ENCODE results near the gene MGMT. TPM values are rescaled to one million over a fixed set of nuclear protein-coding genes. Genes with fewer than 3 reads are reported as not detected.

Gene MGMT
- total and polyA plus RNA-seq, 9 of the 15 experiments (the other 6 are each of a cell fraction or from before 2014, with no cell fraction given): 0.03 to 0.29 (median 0.11) TPM; not detected in 4

DNA sequence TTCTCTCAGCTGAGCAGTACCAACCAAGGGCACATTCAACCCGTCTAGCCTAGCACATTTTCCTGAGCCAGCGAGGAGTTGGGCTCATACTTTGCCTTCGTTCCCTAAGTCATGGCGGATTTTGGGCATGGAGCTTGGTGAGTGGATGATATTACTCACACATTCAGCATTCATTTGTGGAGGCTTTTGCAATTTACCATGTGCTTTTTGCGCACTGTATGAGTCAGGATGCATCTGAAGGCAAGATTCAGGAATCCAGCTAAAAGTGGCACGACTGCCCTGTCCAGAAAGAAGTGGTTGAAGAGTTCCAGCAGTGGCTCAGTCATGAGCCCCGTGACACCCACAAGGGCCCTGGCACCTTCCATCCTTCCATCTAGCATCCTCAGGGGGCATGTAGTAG, 24.2 kb upstream of the MGMT start:
- in situ Hi-C loops (cut with MboI) (no loop called here), intact Hi-C loops (cut with micrococcal nuclease) (no loop called here)
- ChIA-PET POLR2A (no interaction called here), CTCF (ENCODE audit: low intra/inter-chr PET ratio) (no interaction called here)
- Histone ChIP-seq H3K27ac (ENCODE audit: extremely low read depth, low read depth, low read length) (no peak overlapping the region), H3K9me1 (ENCODE audit: control insufficient read depth, insufficient read depth, low read length) (no peaks in the 10 kb centered on the region), H3K4me3 (no peak overlapping the region), H3K4me2 (ENCODE audit: insufficient read depth, low read length) (no peak overlapping the region), H3K9me3 (replicated peaks; ENCODE audit: control insufficient read depth, insufficient read depth, low read depth, low read length) (no peaks in the 10 kb centered on the region), H3K4me1 (replicated peaks in 1 of 2; ENCODE audit: control insufficient read depth in 2 of 2, insufficient read depth in 2 of 2, low read length in 2 of 2) (no peaks in the 10 kb centered on the region), H3K79me2 (ENCODE audit: control insufficient read depth, insufficient read depth, low read length) (no peaks in the 10 kb centered on the region), H2AFZ (ENCODE audit: low read depth, low read length) (no peak overlapping the region), H4K20me1 (replicated peaks; ENCODE audit: control insufficient read depth, insufficient read depth, low read length) (no peaks in the 10 kb centered on the region), H3K36me3 (ENCODE audit: control insufficient read depth, insufficient read depth, low read length) (no peaks in the 10 kb centered on the region), H3K27me3 (ENCODE audit: control insufficient read depth in 2 of 2, insufficient read depth in 2 of 2, low read length in 2 of 2) (peaks cover 0 to 8% of the 10 kb centered on the region in 2 experiments; a peak in 2 of 5 replicates), H3K9ac (ENCODE audit: insufficient read depth in 1 of 2, low read depth in 2 of 2, low read length in 2 of 2) (no peak overlapping the region)
- FAIRE-seq (no peak), DNase-seq (ENCODE audit: extremely low read depth in 1 of 4, low spot score in 3 of 4) (no peak), ATAC-seq (no peak)
- TF ChIP-seq, protein P1, sequence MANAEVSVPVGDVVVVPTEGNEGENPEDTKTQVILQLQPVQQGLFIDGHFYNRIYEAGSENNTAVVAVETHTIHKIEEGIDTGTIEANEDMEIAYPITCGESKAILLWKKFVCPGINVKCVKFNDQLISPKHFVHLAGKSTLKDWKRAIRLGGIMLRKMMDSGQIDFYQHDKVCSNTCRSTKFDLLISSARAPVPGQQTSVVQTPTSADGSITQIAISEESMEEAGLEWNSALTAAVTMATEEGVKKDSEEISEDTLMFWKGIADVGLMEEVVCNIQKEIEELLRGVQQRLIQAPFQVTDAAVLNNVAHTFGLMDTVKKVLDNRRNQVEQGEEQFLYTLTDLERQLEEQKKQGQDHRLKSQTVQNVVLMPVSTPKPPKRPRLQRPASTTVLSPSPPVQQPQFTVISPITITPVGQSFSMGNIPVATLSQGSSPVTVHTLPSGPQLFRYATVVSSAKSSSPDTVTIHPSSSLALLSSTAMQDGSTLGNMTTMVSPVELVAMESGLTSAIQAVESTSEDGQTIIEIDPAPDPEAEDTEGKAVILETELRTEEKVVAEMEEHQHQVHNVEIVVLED (CRISPR knock-in tag; IDR thresholded peaks at IDR 0.05): no peak
- BruUV-seq (replicated peaks): no TSS peak
- WGBS (ENCODE audit: insufficient coverage, low coverage, missing lambda C conversion rate): 2% methylated on average over 7 of the region's 7 CpGs

DNA sequence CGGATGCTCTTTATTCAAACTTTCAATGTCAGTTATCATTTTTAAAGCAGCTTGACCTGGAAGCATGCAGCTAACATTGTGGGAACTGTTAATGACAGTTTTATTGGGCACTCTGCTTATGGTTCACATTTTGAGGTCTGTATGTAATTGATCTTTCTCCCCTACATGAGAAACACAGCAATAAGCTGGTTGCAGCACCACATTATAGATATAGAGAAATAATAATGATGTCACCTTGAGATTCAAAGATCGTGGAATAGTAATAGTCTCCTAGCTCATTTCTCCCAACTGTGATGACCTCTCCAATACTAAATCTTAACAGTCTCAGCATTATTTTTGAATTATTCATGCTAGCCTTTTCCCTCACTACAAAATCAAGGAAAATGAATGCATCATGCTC, 22.7 kb upstream of the MGMT start:
- Histone ChIP-seq H3K9me1 (ENCODE audit: control insufficient read depth, insufficient read depth, low read length) (no peaks in the 10 kb centered on the region), H3K27ac (ENCODE audit: extremely low read depth, low read depth, low read length) (no peak overlapping the region), H3K36me3 (ENCODE audit: control insufficient read depth, insufficient read depth, low read length) (no peaks in the 10 kb centered on the region), H3K9ac (ENCODE audit: insufficient read depth in 1 of 2, low read depth in 2 of 2, low read length in 2 of 2) (no peak overlapping the region), H3K4me3 (no peak overlapping the region), H3K9me3 (replicated peaks; ENCODE audit: control insufficient read depth, insufficient read depth, low read depth, low read length) (no peaks in the 10 kb centered on the region), H4K20me1 (replicated peaks; ENCODE audit: control insufficient read depth, insufficient read depth, low read length) (no peaks in the 10 kb centered on the region), H3K27me3 (ENCODE audit: control insufficient read depth in 2 of 2, insufficient read depth in 2 of 2, low read length in 2 of 2) (peaks cover 0 to 8% of the 10 kb centered on the region in 2 experiments; a peak in 2 of 5 replicates), H3K79me2 (ENCODE audit: control insufficient read depth, insufficient read depth, low read length) (no peaks in the 10 kb centered on the region), H2AFZ (ENCODE audit: low read depth, low read length) (no peak overlapping the region), H3K4me1 (replicated peaks in 1 of 2; ENCODE audit: control insufficient read depth in 2 of 2, insufficient read depth in 2 of 2, low read length in 2 of 2) (no peaks in the 10 kb centered on the region), H3K4me2 (ENCODE audit: insufficient read depth, low read length) (no peak overlapping the region)
- DNase-seq (ENCODE audit: extremely low read depth in 1 of 4, low spot score in 3 of 4) (no peak), FAIRE-seq (no peak), ATAC-seq (no peak)
- in situ Hi-C loops (cut with MboI) (no loop called here), intact Hi-C loops (cut with micrococcal nuclease) (no loop called here)
- ChIA-PET CTCF (ENCODE audit: low intra/inter-chr PET ratio) (no interaction called here), POLR2A (interaction anchor here (0.8 kb wide), 1 partner anchor 16 kb away, joined by 4 read pairs; no protein-coding TSS in a partner anchor)
- TF ChIP-seq MAFG (tag; conservative IDR thresholded peaks at IDR 0.05) (no peak), ZNF23 (CRISPR knock-in tag; IDR thresholded peaks at IDR 0.05) (no peak), SMAD1 (IDR thresholded peaks at IDR 0.05; ENCODE audit: low read depth, low read length, partially characterized antibody) (no peak), BRD4 (IDR thresholded peaks at IDR 0.05) (no peak), ZBTB17 (CRISPR knock-in tag; IDR thresholded peaks at IDR 0.05) (no peak), KDM4B (IDR thresholded peaks at IDR 0.05; ENCODE audit: borderline replicate concordance in 2 of 2, low read depth in 1 of 2) (no peak), SIX5 (IDR thresholded peaks at IDR 0.05; ENCODE audit: borderline replicate concordance in 1 of 2, insufficient read depth in 1 of 2, low read depth in 1 of 2, low read length in 2 of 2) (no peak), ZNF551 (CRISPR knock-in tag; IDR thresholded peaks at IDR 0.05) (no peak), ETV1 (tag; conservative IDR thresholded peaks at IDR 0.05; ENCODE audit: low read depth) (no peak), ZNF224 (CRISPR knock-in tag; IDR thresholded peaks at IDR 0.05) (no peak), ZNF76 (CRISPR knock-in tag; IDR thresholded peaks at IDR 0.05; ENCODE audit: borderline replicate concordance) (no peak)
- TF ChIP-seq, protein P2, sequence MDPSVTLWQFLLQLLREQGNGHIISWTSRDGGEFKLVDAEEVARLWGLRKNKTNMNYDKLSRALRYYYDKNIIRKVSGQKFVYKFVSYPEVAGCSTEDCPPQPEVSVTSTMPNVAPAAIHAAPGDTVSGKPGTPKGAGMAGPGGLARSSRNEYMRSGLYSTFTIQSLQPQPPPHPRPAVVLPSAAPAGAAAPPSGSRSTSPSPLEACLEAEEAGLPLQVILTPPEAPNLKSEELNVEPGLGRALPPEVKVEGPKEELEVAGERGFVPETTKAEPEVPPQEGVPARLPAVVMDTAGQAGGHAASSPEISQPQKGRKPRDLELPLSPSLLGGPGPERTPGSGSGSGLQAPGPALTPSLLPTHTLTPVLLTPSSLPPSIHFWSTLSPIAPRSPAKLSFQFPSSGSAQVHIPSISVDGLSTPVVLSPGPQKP (CRISPR knock-in tag; IDR thresholded peaks at IDR 0.05): no peak
- BruUV-seq (replicated peaks): no TSS peak
- WGBS (ENCODE audit: insufficient coverage, low coverage, missing lambda C conversion rate): 0% methylated on average over 2 of the region's 2 CpGs

Measured in K562 (cell line).